Testis (tissue), 2 donors: ENCODE data around the gene AP1S3.

Source experiments
- POLR2A ChIP-seq: fragments of 450-650 bp; IDR thresholded peaks from one replicate; pipeline ENCODE4 v1.6.1; 2017; ENCODE audit warnings: antibody characterized with exemption, mild to moderate bottlenecking, moderate library complexity
- TF ChIP-seq, protein P1 (sequence below), 3 experiments: fragments of 450-650 bp in 2 of 3; fragments of 200-600 bp in 1 of 3; sonication (generic) in 1 of 3; IDR thresholded peaks; one replicate each; pipeline ENCODE4 v1.5.1; 2016 to 2019; ENCODE audit warnings: antibody characterized with exemption in 3 of 3, mild to moderate bottlenecking in 2 of 3, moderate library complexity in 1 of 3

DNA sequence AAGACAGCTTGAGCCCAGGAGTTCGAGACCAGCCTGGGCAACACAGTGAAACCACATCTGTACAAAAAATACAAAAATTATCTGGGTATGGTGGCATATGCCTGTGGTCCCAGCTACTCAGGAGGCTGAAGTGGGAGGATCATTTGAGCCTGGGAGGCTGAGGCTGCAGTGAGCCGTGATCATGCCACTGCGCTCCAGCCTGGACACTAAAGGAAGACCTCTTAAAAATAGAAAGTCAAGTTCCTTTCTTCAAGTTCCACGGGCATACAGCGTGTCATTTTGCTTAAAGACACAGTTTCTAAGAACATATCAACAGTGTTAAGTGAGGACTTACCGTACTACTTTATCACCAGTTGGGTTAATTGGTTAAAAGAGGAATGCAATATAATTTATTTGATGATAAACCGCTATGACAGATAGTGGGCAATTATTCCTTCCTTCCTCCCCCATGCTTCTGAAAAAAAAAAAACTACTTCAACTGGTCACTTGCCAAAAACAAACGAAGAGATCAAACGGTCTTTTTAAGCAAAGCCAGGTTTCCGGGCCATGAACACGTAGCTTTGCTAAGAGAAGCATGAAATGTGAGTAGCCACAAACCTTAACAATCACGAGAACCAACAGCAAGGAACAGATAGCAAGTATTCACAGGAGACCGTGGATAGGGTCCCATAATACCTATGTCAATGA is 21.4 kb downstream of the AP1S3 start:
- TF ChIP-seq, protein P1, sequence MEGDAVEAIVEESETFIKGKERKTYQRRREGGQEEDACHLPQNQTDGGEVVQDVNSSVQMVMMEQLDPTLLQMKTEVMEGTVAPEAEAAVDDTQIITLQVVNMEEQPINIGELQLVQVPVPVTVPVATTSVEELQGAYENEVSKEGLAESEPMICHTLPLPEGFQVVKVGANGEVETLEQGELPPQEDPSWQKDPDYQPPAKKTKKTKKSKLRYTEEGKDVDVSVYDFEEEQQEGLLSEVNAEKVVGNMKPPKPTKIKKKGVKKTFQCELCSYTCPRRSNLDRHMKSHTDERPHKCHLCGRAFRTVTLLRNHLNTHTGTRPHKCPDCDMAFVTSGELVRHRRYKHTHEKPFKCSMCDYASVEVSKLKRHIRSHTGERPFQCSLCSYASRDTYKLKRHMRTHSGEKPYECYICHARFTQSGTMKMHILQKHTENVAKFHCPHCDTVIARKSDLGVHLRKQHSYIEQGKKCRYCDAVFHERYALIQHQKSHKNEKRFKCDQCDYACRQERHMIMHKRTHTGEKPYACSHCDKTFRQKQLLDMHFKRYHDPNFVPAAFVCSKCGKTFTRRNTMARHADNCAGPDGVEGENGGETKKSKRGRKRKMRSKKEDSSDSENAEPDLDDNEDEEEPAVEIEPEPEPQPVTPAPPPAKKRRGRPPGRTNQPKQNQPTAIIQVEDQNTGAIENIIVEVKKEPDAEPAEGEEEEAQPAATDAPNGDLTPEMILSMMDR (IDR thresholded peaks at IDR 0.05): no peak
- TF ChIP-seq POLR2A: no peak
